Adrenal gland (tissue), 5 donors: ENCODE measurements around the gene INAFM2.

Experiments used
- CTCF ChIP-seq, 6 experiments: fragments of 450-650 bp in 4 of 6; fragments of 200-600 bp in 2 of 6; sonication (generic) in 1 of 6; IDR thresholded peaks; 1 replicate in 5 of 6; 2 replicates in 1 of 6; pipeline versions ENCODE4 v1.5.1 to v1.8.0; 2016 to 2021; ENCODE audit warnings: antibody characterized with exemption in 6 of 6, mild to moderate bottlenecking in 2 of 6, moderate library complexity in 1 of 6
- POLR2A ChIP-seq, 2 donors: fragments of 450-650 bp; IDR thresholded peaks; one replicate each; pipeline ENCODE4 v1.6.1; 2017; ENCODE audit warnings: antibody characterized with exemption in 2 of 2, mild to moderate bottlenecking in 2 of 2, moderate library complexity in 1 of 2
- donor health status: DM: no; HTN: no; CAD: no.

GRCh38 chr15:40332113-40332781 lies 8.8 kb downstream of the INAFM2 start:
- no peak for TF ChIP-seq CTCF (IDR thresholded peaks at IDR 0.05)
- no peak for TF ChIP-seq POLR2A (IDR thresholded peaks at IDR 0.05)
